Neural progenitor cell (in vitro differentiated cells): Measurements from ENCODE around the gene GDI1.

Source experiments
- EZH2 ChIP-seq: fragments of 200-600 bp; sonication (generic); IDR thresholded peaks from 2 replicates; pipeline ENCODE4 v1.6.1; 2017; ENCODE audit warnings: antibody characterized with exemption, mild to moderate bottlenecking, moderate library complexity
- EZH2phosphoT487 ChIP-seq: fragments of 200-600 bp; sonication (generic); IDR thresholded peaks from 2 replicates; pipeline ENCODE4 v1.6.1; 2017; ENCODE audit warnings: antibody characterized with exemption
- TF ChIP-seq, protein P1 (sequence below): fragments of 200-600 bp; sonication (generic); IDR thresholded peaks from 2 replicates; pipeline ENCODE4 v1.5.1; 2017; ENCODE audit warnings: antibody characterized with exemption, mild to moderate bottlenecking

DNA sequence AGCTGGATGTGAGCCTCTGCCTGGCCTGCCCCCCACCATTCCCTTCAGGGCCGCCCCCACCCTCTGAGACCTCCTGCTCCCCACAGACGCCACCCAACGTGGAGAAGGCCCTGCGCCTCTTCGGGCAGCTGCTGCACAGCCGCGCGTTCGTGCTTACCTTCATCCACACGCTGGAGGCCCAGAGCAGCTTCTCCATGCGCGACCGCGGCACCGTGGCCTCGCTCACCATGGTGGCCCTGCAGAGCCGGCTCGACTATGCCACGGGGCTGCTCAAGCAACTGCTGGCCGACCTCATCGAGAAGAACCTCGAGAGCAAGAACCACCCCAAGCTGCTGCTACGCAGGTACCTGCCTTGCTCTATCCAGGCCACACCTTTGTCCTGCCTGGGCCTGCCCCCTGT lies 31.3 kb downstream of the GDI1 start:
- TF ChIP-seq, protein P1, sequence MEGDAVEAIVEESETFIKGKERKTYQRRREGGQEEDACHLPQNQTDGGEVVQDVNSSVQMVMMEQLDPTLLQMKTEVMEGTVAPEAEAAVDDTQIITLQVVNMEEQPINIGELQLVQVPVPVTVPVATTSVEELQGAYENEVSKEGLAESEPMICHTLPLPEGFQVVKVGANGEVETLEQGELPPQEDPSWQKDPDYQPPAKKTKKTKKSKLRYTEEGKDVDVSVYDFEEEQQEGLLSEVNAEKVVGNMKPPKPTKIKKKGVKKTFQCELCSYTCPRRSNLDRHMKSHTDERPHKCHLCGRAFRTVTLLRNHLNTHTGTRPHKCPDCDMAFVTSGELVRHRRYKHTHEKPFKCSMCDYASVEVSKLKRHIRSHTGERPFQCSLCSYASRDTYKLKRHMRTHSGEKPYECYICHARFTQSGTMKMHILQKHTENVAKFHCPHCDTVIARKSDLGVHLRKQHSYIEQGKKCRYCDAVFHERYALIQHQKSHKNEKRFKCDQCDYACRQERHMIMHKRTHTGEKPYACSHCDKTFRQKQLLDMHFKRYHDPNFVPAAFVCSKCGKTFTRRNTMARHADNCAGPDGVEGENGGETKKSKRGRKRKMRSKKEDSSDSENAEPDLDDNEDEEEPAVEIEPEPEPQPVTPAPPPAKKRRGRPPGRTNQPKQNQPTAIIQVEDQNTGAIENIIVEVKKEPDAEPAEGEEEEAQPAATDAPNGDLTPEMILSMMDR: no peak
- TF ChIP-seq EZH2 (no peak), EZH2phosphoT487 (no peak)
